HepG2 (cell line): ENCODE results near the gene PHF10. TPM values are rescaled to one million over a fixed set of nuclear protein-coding genes. Genes with fewer than 3 reads are reported as not detected.

Experiments
- ATF2 ChIP-seq: sonication (generic); formaldehyde crosslinking; IDR thresholded peaks from 2 replicates; pipeline ENCODE4 v1.4.0; 2020; ENCODE audit warnings: missing genetic modification reagents
- CSRNP2 ChIP-seq: sonication (generic); formaldehyde crosslinking; conservative IDR thresholded peaks from 2 replicates; pipeline ENCODE4 v1.8.0; 2022; ENCODE audit warnings: low read depth, missing genetic modification reagents
- EHMT2 ChIP-seq: fragments of 200-600 bp; sonication (generic); IDR thresholded peaks from 2 replicates; pipeline ENCODE4 v1.7.0; 2017; ENCODE audit warnings: antibody characterized with exemption, low read depth, low read length, borderline replicate concordance
- HOXD1 ChIP-seq: sonication (generic); formaldehyde crosslinking; IDR thresholded peaks from 2 replicates; pipeline ENCODE4 v1.5.0; 2020; ENCODE audit warnings: missing genetic modification reagents
- KLF6 ChIP-seq: IDR thresholded peaks from 2 replicates; pipeline ENCODE4 v1.8.0; 2016; ENCODE audit warnings: missing biosample characterization, missing genetic modification reagents
- MED1 ChIP-seq: sonication (generic); formaldehyde crosslinking; IDR thresholded peaks from 2 replicates; pipeline ENCODE4 v1.4.0; 2020; ENCODE audit warnings: missing genetic modification reagents
- RFX1 ChIP-seq: fragments of 450-650 bp; IDR thresholded peaks from 2 replicates; pipeline ENCODE4 v1.6.1; 2017
- SATB2 ChIP-seq: sonication (generic); formaldehyde crosslinking; IDR thresholded peaks from 2 replicates; pipeline ENCODE4 v1.5.0; 2020; ENCODE audit warnings: missing genetic modification reagents
- SKI ChIP-seq: fragments of 450-650 bp; IDR thresholded peaks from one replicate; pipeline ENCODE4 v1.6.1; 2018; ENCODE audit warnings: mild to moderate bottlenecking; ENCODE audit not compliant: partially characterized antibody
- SRSF9 ChIP-seq: fragments of 200-400 bp; formaldehyde crosslinking; IDR thresholded peaks from 2 replicates; pipeline ENCODE4 v1.6.1; 2018; ENCODE audit warnings: borderline replicate concordance, mild to moderate bottlenecking, low read depth, low read length; ENCODE audit not compliant: insufficient read depth, poor library complexity, severe bottlenecking
- ZC3H13 ChIP-seq: sonication (generic); formaldehyde crosslinking; IDR thresholded peaks from 2 replicates; pipeline ENCODE4 v1.8.1; 2023; ENCODE audit warnings: mild to moderate bottlenecking, missing genetic modification reagents, moderate library complexity
- ZNF101 ChIP-seq: sonication (generic); formaldehyde crosslinking; IDR thresholded peaks from 2 replicates; pipeline ENCODE4 v1.4.0; 2020; ENCODE audit warnings: mild to moderate bottlenecking, low read depth, missing genetic modification reagents, borderline replicate concordance
- ZNF20 ChIP-seq: sonication (generic); formaldehyde crosslinking; IDR thresholded peaks from 2 replicates; pipeline ENCODE4 v1.4.0; 2020; ENCODE audit warnings: mild to moderate bottlenecking, moderate library complexity, missing genetic modification reagents
- ZNF232 ChIP-seq: sonication (generic); formaldehyde crosslinking; IDR thresholded peaks from 2 replicates; pipeline ENCODE4 v1.4.0; 2020; ENCODE audit warnings: missing genetic modification reagents, borderline replicate concordance
- ZNF235 ChIP-seq: sonication (generic); formaldehyde crosslinking; IDR thresholded peaks from 2 replicates; pipeline ENCODE4 v1.8.1; 2023; ENCODE audit warnings: mild to moderate bottlenecking, missing genetic modification reagents, borderline replicate concordance
- ZNF253 ChIP-seq: sonication (generic); formaldehyde crosslinking; IDR thresholded peaks from 2 replicates; pipeline ENCODE4 v1.8.0; 2022; ENCODE audit warnings: mild to moderate bottlenecking, missing genetic modification reagents, borderline replicate concordance
- ZNF558 ChIP-seq: sonication (generic); formaldehyde crosslinking; IDR thresholded peaks from 2 replicates; pipeline ENCODE4 v1.9.0; 2022; ENCODE audit warnings: mild to moderate bottlenecking, missing genetic modification reagents, borderline replicate concordance
- ZNF574 ChIP-seq: sonication (generic); formaldehyde crosslinking; IDR thresholded peaks from 2 replicates; pipeline ENCODE4 v1.4.0; 2020; ENCODE audit warnings: missing genetic modification reagents
- ZNF75D ChIP-seq: sonication (generic); formaldehyde crosslinking; IDR thresholded peaks from 2 replicates; pipeline ENCODE4 v1.8.1; 2023; ENCODE audit warnings: missing genetic modification reagents, mild to moderate bottlenecking, borderline replicate concordance
- ZNF878 ChIP-seq: sonication (generic); formaldehyde crosslinking; IDR thresholded peaks from 2 replicates; pipeline ENCODE4 v1.8.1; 2023; ENCODE audit warnings: mild to moderate bottlenecking, missing genetic modification reagents, moderate library complexity
- ZSCAN25 ChIP-seq: sonication (generic); formaldehyde crosslinking; IDR thresholded peaks from 2 replicates; pipeline ENCODE4 v1.8.0; 2022; ENCODE audit warnings: mild to moderate bottlenecking, missing genetic modification reagents
- ZUFSP ChIP-seq: sonication (generic); formaldehyde crosslinking; IDR thresholded peaks from 2 replicates; pipeline ENCODE4 v1.9.0; 2021; ENCODE audit warnings: missing genetic modification reagents, mild to moderate bottlenecking, borderline replicate concordance
- polyA plus RNA-seq, 8 experiments: library from polyadenylated mRNA; depleted of rRNA in 3 of 8; stranded (reverse) in 7 of 8; unstranded in 1 of 8; fragments of >200 nt; fragmentation: Illumina TruSeq in 4 of 8; extraction: Trizol in 4 of 8; gene quantifications; 2 replicates each; pipeline versions ENCODE4 v1.2.1 to v1.2.3, GENCODE V29; 2011 to 2016; ENCODE audit warnings: low read depth in 4 of 8, missing spikeins in 1 of 8, mixed read lengths in 1 of 8; ENCODE audit not compliant: insufficient read depth in 1 of 8
- total RNA-seq, 5 experiments: library from RNA; depleted of rRNA; stranded (reverse); fragments of >200 nt; fragmentation: Illumina TruSeq; extraction: Trizol; gene quantifications; 2 replicates each; pipeline ENCODE4 v1.2.3, GENCODE V29; 2016; ENCODE audit warnings: low read depth in 1 of 5

Gene PHF10
- total and polyA plus RNA-seq, 2 of the 13 experiments (the other 11 are each of a cell fraction or from before 2014, with no cell fraction given), result 42.1 to 84.1 TPM

GRCh38 chr6:169751242-169752073, 27.2 kb upstream of the PHF10 start, which contains the start of the genes DYNLT2 and ERMARD (continued):
- TF ChIP-seq ZNF232 (peak; percentile 69), ZNF101 (0 out of 2 replicates have a peak, but pooled peaks have one; percentile 42), ZNF75D (peak; percentile 80; the same call in 1 of the 2 replicates), SRSF9 (no peak), ZUFSP (no peak), ATF2 (CRISPR knock-in tag) (peak; percentile 86), HOXD1 (no peak; the same call in 1 of the 2 replicates), ZNF235 (CRISPR knock-in tag) (no peak), KLF6 (CRISPR knock-in tag) (peak; percentile 95; the same call in 1 of the 2 replicates), EHMT2 (no peak), ZC3H13 (CRISPR knock-in tag) (peak; percentile 95), MED1 (CRISPR knock-in tag) (peak; percentile 96), ZNF878 (CRISPR knock-in tag) (peak; percentile 39; the same call in 1 of the 2 replicates), ZNF20 (CRISPR knock-in tag) (no peak), SATB2 (CRISPR knock-in tag) (peak; percentile 72), SKI (peak; percentile 74), CSRNP2 (CRISPR knock-in tag) (0 out of 2 replicates have a peak, but pooled peaks have one; percentile 45), RFX1 (no peak), ZNF558 (CRISPR knock-in tag) (peak; percentile 96; the same call in 1 of the 2 replicates), ZSCAN25 (CRISPR knock-in tag) (peak; percentile 93), ZNF253 (CRISPR knock-in tag) (peak; percentile 92; the same call in 1 of the 2 replicates), ZNF574 (peak; percentile 97)
